ENCODE measurements around the gene B2M.
"Not testable (repeated sequence)": the region's sequence is repeated elsewhere in the genome, so short reads cannot be mapped to it uniquely, and the experiment has no call there.

The B2M gene

DNA sequence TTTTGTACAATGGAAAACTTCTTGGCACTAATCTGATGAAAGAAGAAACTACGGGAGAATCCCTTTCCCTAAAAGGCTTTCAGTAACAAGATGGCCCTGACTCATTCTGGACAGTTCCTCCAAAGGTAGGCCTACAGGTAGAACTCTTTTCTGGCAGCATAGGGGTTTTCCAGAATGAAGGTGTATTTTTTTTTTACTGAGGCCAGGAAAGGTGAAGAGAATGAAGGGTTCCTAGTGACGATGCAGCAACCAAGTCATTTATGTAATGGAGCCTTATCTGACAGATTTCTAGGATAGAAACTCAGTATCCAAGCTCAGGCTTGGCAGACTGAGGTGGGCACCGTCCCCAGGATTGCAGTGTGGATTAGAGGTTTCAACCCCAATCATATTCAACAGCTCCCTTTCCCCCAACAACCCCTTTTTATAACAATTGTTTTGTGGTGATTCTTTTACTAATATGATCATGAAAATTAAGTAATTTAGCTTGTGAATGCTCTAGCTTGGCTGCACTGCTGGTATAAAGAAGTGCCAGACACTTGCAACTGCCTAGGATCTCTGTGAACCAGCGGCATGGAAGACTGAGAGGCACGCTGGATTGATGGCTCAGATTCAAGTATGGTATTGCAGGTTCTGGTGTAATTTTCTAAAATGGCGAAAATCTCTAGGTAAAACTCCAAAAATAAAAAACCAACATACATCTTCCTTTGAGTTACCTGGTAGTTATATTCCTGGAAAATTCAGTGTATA is 16.3 kb downstream of the B2M start:
- H3K9me3 ChIP-seq (ENCODE audit: insufficient read depth, low read depth, low read length), result no peaks in the 10 kb centered on the region
- no peak overlapping the region for H3K9ac ChIP-seq (ENCODE audit: low read depth, low read length)
- peaks cover 4% of the 10 kb centered on the region; the same call in 1 of the 2 replicates for H3K36me3 ChIP-seq (ENCODE audit: insufficient read depth, low read length)
- peak overlapping the region; percentile 12; the same call in 1 of the 2 replicates for H3K27ac ChIP-seq (ENCODE audit: low read depth, low read length)
- H3K4me3 ChIP-seq (ENCODE audit: low read length), result 0 out of 2 replicates have a peak overlapping the region, but pooled peaks have one; percentile 76
- H3K27me3 ChIP-seq (ENCODE audit: insufficient read depth, low read length), result peaks cover 13% of the 10 kb centered on the region; the same call in 1 of the 2 replicates
- 91% methylated on average over 4 of the region's 6 CpGs for WGBS
- H3K4me1 ChIP-seq (ENCODE audit: insufficient read depth, low read length), result peaks cover 13% of the 10 kb centered on the region

DNA sequence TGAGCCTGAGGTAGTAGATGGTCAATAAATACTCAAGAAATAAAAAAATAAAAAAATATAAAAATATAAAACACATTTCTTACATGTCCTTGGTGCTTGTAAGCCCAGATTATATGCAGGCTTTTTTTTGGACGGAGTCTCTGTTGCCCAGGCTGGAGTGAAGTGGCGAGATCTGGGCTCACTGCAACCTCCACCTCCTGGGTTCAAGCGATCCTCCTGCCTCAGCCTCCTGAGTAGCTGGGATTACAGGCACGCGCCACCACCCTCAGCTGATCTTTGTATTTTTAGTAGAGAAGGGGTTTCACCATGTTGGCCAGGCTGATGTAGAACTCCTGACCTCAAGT is 16.9 kb downstream of the B2M start:
- 92% methylated on average over 5 of the region's 5 CpGs for WGBS
- peak overlapping the region; percentile 76 for H3K4me3 ChIP-seq (ENCODE audit: low read length)
- peaks cover 13% of the 10 kb centered on the region; the same call in 1 of the 2 replicates for H3K27me3 ChIP-seq (ENCODE audit: insufficient read depth, low read length)
- H3K9me3 ChIP-seq (ENCODE audit: insufficient read depth, low read depth, low read length); H3K36me3 ChIP-seq (ENCODE audit: insufficient read depth, low read length): not testable (repeated sequence)
- peaks cover 13% of the 10 kb centered on the region for H3K4me1 ChIP-seq (ENCODE audit: insufficient read depth, low read length)
- H3K9ac ChIP-seq (ENCODE audit: low read depth, low read length), result peak overlapping the region; percentile 38; the same call in 1 of the 2 replicates
- peak overlapping the region; percentile 89; the same call in 1 of the 2 replicates for H3K27ac ChIP-seq (ENCODE audit: low read depth, low read length)

GRCh38 chr15:44728576-44729407 is 17.5 kb downstream of the B2M start:
- Histone ChIP-seq H3K36me3 (ENCODE audit: insufficient read depth, low read length) (peaks cover 4% of the 10 kb centered on the region; the same call in 1 of the 2 replicates), H3K27me3 (ENCODE audit: insufficient read depth, low read length) (peaks cover 13% of the 10 kb centered on the region; the same call in 1 of the 2 replicates), H3K9ac (ENCODE audit: low read depth, low read length) (peak overlapping the region; percentile 57), H3K4me1 (ENCODE audit: insufficient read depth, low read length) (peaks cover 13% of the 10 kb centered on the region), H3K4me3 (ENCODE audit: low read length) (peak overlapping the region; percentile 76), H3K27ac (ENCODE audit: low read depth, low read length) (peak overlapping the region; percentile 89), H3K9me3 (ENCODE audit: insufficient read depth, low read depth, low read length) (no peaks in the 10 kb centered on the region)
- WGBS, result 3% methylated on average over 36 of the region's 36 CpGs

- peak overlapping the region; percentile 57 for H3K9ac ChIP-seq (ENCODE audit: low read depth, low read length)
- peaks cover 4% of the 10 kb centered on the region; the same call in 1 of the 2 replicates for H3K36me3 ChIP-seq (ENCODE audit: insufficient read depth, low read length)
- peak overlapping the region; percentile 76 for H3K4me3 ChIP-seq (ENCODE audit: low read length)
- H3K27me3 ChIP-seq (ENCODE audit: insufficient read depth, low read length), result peaks cover 13% of the 10 kb centered on the region; the same call in 1 of the 2 replicates
- peaks cover 13% of the 10 kb centered on the region for H3K4me1 ChIP-seq (ENCODE audit: insufficient read depth, low read length)
- WGBS, result 11% methylated on average over 18 of the region's 21 CpGs
- H3K9me3 ChIP-seq (ENCODE audit: insufficient read depth, low read depth, low read length), result no peaks in the 10 kb centered on the region
- H3K27ac ChIP-seq (ENCODE audit: low read depth, low read length), result no peak overlapping the region
These were observed 18.3 kb downstream of the B2M start for GRCh38 chr15:44729408-44730127.

GRCh38 chr15:44734839-44735481 is 23.6 kb downstream of the B2M start:
- Histone ChIP-seq H3K4me1 (ENCODE audit: insufficient read depth, low read length) (peaks cover 4% of the 10 kb centered on the region; the same call in 1 of the 2 replicates), H3K4me3 (ENCODE audit: low read length) (no peak overlapping the region), H3K27me3 (ENCODE audit: insufficient read depth, low read length) (peaks cover 3% of the 10 kb centered on the region; the same call in 1 of the 2 replicates), H3K27ac (ENCODE audit: low read depth, low read length) (no peak overlapping the region), H3K36me3 (ENCODE audit: insufficient read depth, low read length) (peaks cover 4% of the 10 kb centered on the region; the same call in 1 of the 2 replicates), H3K9ac (ENCODE audit: low read depth, low read length) (no peak overlapping the region), H3K9me3 (ENCODE audit: insufficient read depth, low read depth, low read length) (no peaks in the 10 kb centered on the region)
- 92% methylated on average over 2 of the region's 2 CpGs for WGBS

DNA sequence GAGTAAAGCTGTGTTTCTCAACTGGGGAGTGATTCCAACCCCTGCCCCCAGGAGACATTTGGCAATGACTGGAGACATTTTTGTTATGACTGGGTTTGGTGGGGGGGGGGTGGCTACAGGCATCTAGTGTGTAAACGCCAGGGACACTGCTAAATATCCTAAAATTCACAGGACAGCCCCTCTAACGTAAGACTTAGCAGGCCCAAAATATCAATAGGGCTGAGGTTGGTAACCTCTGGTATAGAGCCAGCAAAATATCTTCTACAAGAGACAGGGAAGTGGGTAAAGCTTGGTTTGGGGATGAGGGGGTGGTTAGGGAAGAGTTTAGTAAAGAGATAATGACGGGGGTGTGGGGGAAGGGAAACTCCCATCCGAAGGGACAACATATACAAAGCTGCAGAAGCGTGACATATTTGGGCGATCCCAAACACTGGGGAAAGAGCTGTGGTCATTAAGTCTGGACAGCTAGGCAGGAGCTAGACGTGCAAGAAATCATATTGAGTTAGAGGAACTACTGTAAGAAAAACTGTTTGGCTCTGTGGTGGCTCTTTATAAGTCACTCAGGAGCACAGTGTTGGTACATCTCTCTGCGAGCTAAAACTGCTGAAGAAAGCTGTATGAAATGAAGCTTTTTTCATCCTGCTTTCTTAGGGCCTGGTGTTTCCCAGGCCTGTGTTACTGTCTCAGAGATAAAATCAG is 24.3 kb downstream of the B2M start:
- WGBS, result 81% methylated on average over 8 of the region's 8 CpGs
- H3K27me3 ChIP-seq (ENCODE audit: insufficient read depth, low read length), result no peaks in the 10 kb centered on the region
- H3K4me3 ChIP-seq (ENCODE audit: low read length), result no peak overlapping the region
- peaks cover 4% of the 10 kb centered on the region; the same call in 1 of the 2 replicates for H3K4me1 ChIP-seq (ENCODE audit: insufficient read depth, low read length)
- no peak overlapping the region for H3K27ac ChIP-seq (ENCODE audit: low read depth, low read length)
- no peak overlapping the region for H3K9ac ChIP-seq (ENCODE audit: low read depth, low read length)
- peaks cover 4% of the 10 kb centered on the region; the same call in 1 of the 2 replicates for H3K36me3 ChIP-seq (ENCODE audit: insufficient read depth, low read length)
- H3K9me3 ChIP-seq (ENCODE audit: insufficient read depth, low read depth, low read length), result no peaks in the 10 kb centered on the region

GRCh38 chr15:44736181-44736765 is 25.0 kb downstream of the B2M start, which contains the start of gene TRIM69:
TRIM69 (plus strand) TSS chr15:44736528; CDS start chr15:44736705, 177 bp downstream.
- Histone ChIP-seq H3K9me3 (ENCODE audit: insufficient read depth, low read depth, low read length) (no peaks in the 10 kb centered on the region), H3K27me3 (ENCODE audit: insufficient read depth, low read length) (no peaks in the 10 kb centered on the region), H3K4me1 (ENCODE audit: insufficient read depth, low read length) (peaks cover 4% of the 10 kb centered on the region; the same call in 1 of the 2 replicates), H3K36me3 (ENCODE audit: insufficient read depth, low read length) (peaks cover 4% of the 10 kb centered on the region; the same call in 1 of the 2 replicates), H3K9ac (ENCODE audit: low read depth, low read length) (no peak within 1 kb of the TSS), H3K27ac (ENCODE audit: low read depth, low read length) (no peak within 1 kb of the TSS), H3K4me3 (ENCODE audit: low read length) (no peak within 1 kb of the TSS)
- WGBS, result 90% methylated on average over 3 of the region's 3 CpGs

DNA sequence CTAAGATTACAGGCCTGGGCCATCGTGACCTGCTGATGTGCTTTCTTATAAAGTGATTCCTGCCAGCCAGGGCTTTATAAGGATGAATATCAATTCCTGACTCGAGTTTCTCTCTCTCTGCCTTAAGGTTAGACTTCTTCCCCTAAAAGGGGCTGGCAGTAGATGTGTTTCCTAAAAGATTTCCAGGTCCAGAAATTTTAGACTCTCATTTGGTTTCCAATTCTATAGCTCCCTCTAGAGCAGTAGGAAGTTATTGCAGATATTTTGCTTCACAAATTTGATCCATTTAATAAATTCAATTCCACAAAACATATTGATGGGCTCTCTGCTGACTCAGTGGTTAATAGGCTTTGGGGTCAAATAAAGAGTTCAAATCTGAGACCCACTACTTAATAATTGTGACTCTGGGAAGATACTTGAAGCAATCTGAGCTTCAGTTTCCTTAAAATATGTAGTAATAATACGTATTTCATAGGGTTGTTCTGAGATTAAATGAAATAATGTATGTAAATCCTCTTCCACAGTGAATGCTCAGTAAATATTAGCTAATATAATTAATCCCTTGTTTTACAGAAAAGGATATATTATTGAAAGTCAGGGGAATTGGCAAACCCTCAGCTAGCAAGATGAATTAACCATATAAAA is 27.1 kb downstream of the B2M start:
- Histone ChIP-seq H3K27ac (ENCODE audit: low read depth, low read length) (no peak overlapping the region), H3K4me1 (ENCODE audit: insufficient read depth, low read length) (peaks cover 4% of the 10 kb centered on the region; the same call in 1 of the 2 replicates), H3K9ac (ENCODE audit: low read depth, low read length) (no peak overlapping the region), H3K9me3 (ENCODE audit: insufficient read depth, low read depth, low read length) (no peaks in the 10 kb centered on the region), H3K36me3 (ENCODE audit: insufficient read depth, low read length) (no peaks in the 10 kb centered on the region), H3K27me3 (ENCODE audit: insufficient read depth, low read length) (no peaks in the 10 kb centered on the region), H3K4me3 (ENCODE audit: low read length) (no peak overlapping the region)
- WGBS, result 55% methylated on average over 2 of the region's 3 CpGs

GRCh38 chr15:44739222-44739847 is 28.0 kb downstream of the B2M start:
- H3K27ac ChIP-seq (ENCODE audit: low read depth, low read length); H3K36me3 ChIP-seq (ENCODE audit: insufficient read depth, low read length); H3K4me1 ChIP-seq (ENCODE audit: insufficient read depth, low read length); H3K27me3 ChIP-seq (ENCODE audit: insufficient read depth, low read length); H3K4me3 ChIP-seq (ENCODE audit: low read length); H3K9me3 ChIP-seq (ENCODE audit: insufficient read depth, low read depth, low read length); H3K9ac ChIP-seq (ENCODE audit: low read depth, low read length): not testable (repeated sequence)
- 82% methylated on average over 21 of the region's 24 CpGs for WGBS

Measured in HUES64 (cell line).